Left ventricle myocardium inferior (tissue), 1 donor: Measurements from ENCODE around the gene THSD7A. TPM values are rescaled to one million over a fixed set of nuclear protein-coding genes. Genes with fewer than 3 reads are reported as not detected.

Experiments used
- DNase-seq: peaks from one replicate; pipeline ENCODE4 v3.0.0-alpha.2; 2020
- H3K27ac ChIP-seq: fragments of 200-600 bp; replicated peaks from 2 replicates; pipeline ENCODE4 v1.8.0; 2021
- H3K27me3 ChIP-seq: fragments of 200-600 bp; 2 replicates; pipeline ENCODE4 v1.8.0; 2021; ENCODE audit warnings: low read depth
- H3K36me3 ChIP-seq: fragments of 200-600 bp; 2 replicates; pipeline ENCODE4 v1.8.0; 2021
- H3K4me1 ChIP-seq: fragments of 200-600 bp; 2 replicates; pipeline ENCODE4 v1.8.0; 2021
- H3K4me3 ChIP-seq: fragments of 200-600 bp; 2 replicates; pipeline ENCODE4 v1.8.0; 2021; ENCODE audit warnings: mild to moderate bottlenecking, moderate library complexity
- H3K9me3 ChIP-seq: fragments of 200-600 bp; replicated peaks from 2 replicates; pipeline ENCODE4 v1.8.0; 2021
- CTCF ChIP-seq: fragments of 200-600 bp; IDR thresholded peaks from 2 replicates; pipeline ENCODE4 v1.8.0; 2021; ENCODE audit warnings: antibody characterized with exemption, mild to moderate bottlenecking, borderline replicate concordance
- intact Hi-C: fragments of 100-400 bp; cut with micrococcal nuclease; formaldehyde crosslinking; loops from one replicate; pipeline ENCODE4 v1.11.0; 2022
- total RNA-seq: library from RNA; stranded (reverse); fragmentation: NEBNext Ultra II Directional; extraction: Animal tissue kit (Norgen Biotek cat#: 25700); gene quantifications from one replicate; pipeline ENCODE4 v1.2.1, GENCODE V29; 2021
- donor health status: DM: no; HTN: yes; CAD: no; lungs with severe emphysema.

The THSD7A gene
- total RNA-seq, 1 donor from 2014 or later: 1.6 TPM

GRCh38 chr7:11746591-11746990 is 85.4 kb downstream of the THSD7A start:
- Histone ChIP-seq H3K4me1 (no peaks in the 10 kb centered on the region), H3K27me3 (no peaks in the 10 kb centered on the region), H3K9me3 (no peaks in the 10 kb centered on the region), H3K27ac (no peak overlapping the region), H3K36me3 (no peaks in the 10 kb centered on the region), H3K4me3 (no peak overlapping the region)
- DNase-seq: no peak
- intact Hi-C loops: no loop called here
- no peak for TF ChIP-seq CTCF

GRCh38 chr7:11743548-11743947 is 88.5 kb downstream of the THSD7A start:
- no peaks in the 10 kb centered on the region for H3K36me3 ChIP-seq
- H3K27ac ChIP-seq: no peak overlapping the region
- intact Hi-C loops: no loop called here
- no peaks in the 10 kb centered on the region for H3K9me3 ChIP-seq
- no peak overlapping the region for H3K4me3 ChIP-seq
- H3K4me1 ChIP-seq: no peaks in the 10 kb centered on the region
- TF ChIP-seq CTCF: no peak
- no peak for DNase-seq
- no peaks in the 10 kb centered on the region for H3K27me3 ChIP-seq

GRCh38 chr7:11743016-11743415 is 89.0 kb downstream of the THSD7A start:
- Histone ChIP-seq H3K36me3 (no peaks in the 10 kb centered on the region), H3K27ac (no peak overlapping the region), H3K9me3 (no peaks in the 10 kb centered on the region), H3K4me1 (no peaks in the 10 kb centered on the region), H3K4me3 (no peak overlapping the region), H3K27me3 (no peaks in the 10 kb centered on the region)
- no peak for DNase-seq
- no peak for TF ChIP-seq CTCF
- intact Hi-C loops: no loop called here

GRCh38 chr7:11742496-11742895 is 89.5 kb downstream of the THSD7A start:
- no peak overlapping the region for H3K4me3 ChIP-seq
- H3K36me3 ChIP-seq: no peaks in the 10 kb centered on the region
- no peaks in the 10 kb centered on the region for H3K27me3 ChIP-seq
- no peak for DNase-seq
- TF ChIP-seq CTCF: no peak
- H3K4me1 ChIP-seq: no peaks in the 10 kb centered on the region
- intact Hi-C loops: no loop called here
- no peak overlapping the region for H3K27ac ChIP-seq
- H3K9me3 ChIP-seq: no peaks in the 10 kb centered on the region

GRCh38 chr7:11737723-11738122 is 94.3 kb downstream of the THSD7A start:
- TF ChIP-seq CTCF: no peak
- no peak overlapping the region for H3K27ac ChIP-seq
- no peaks in the 10 kb centered on the region for H3K4me1 ChIP-seq
- no peaks in the 10 kb centered on the region for H3K27me3 ChIP-seq
- H3K36me3 ChIP-seq: no peaks in the 10 kb centered on the region
- no peak overlapping the region for H3K4me3 ChIP-seq
- intact Hi-C loops: no loop called here
- no peaks in the 10 kb centered on the region for H3K9me3 ChIP-seq
- no peak for DNase-seq

- Histone ChIP-seq H3K36me3 (no peaks in the 10 kb centered on the region), H3K9me3 (no peaks in the 10 kb centered on the region), H3K27me3 (no peaks in the 10 kb centered on the region), H3K27ac (no peak overlapping the region), H3K4me3 (no peak overlapping the region), H3K4me1 (no peaks in the 10 kb centered on the region)
- intact Hi-C loops: no loop called here
- no peak for DNase-seq
- TF ChIP-seq CTCF: no peak
Observed at GRCh38 chr7:11732207-11732606, 99.8 kb downstream of the THSD7A start.
